Caco-2 (cell line): Measurements from ENCODE around the gene AHCYL2. TPM values are rescaled to one million over a fixed set of nuclear protein-coding genes. Genes with fewer than 3 reads are reported as not detected.

ENCODE experiments used
- BruUV-seq: library from RNA; stranded (reverse); fragments of 400-500 nt; replicated peaks from 2 replicates; lab custom pipeline; 2021; lab: Mats Ljungman, UMichigan
- CTCF ChIA-PET: fragments of 300-600 bp; sonication (Branson Sonifier 250); formaldehyde crosslinking; loops from one replicate; lab custom pipeline; 2022; ENCODE audit warnings: antibody characterized with exemption; lab: Charles Lee
- POLR2A ChIA-PET: fragments of 300-600 bp; sonication (Branson Sonifier 250); formaldehyde crosslinking; loops from one replicate; lab custom pipeline; 2022; ENCODE audit warnings: antibody characterized with exemption; lab: Charles Lee
- DNase-seq, 2 experiments: peaks; one replicate each; pipeline versions ENCODE4 v3.0.0 to v3.0.0-alpha.2; 2020 to 2022
- H3K27me3 ChIP-seq: replicated peaks from 2 replicates; pipeline ENCODE4 v1.6.0; 2011; ENCODE audit warnings: low read length; ENCODE audit not compliant: control insufficient read depth, insufficient read depth
- H3K36me3 ChIP-seq: 2 replicates; pipeline ENCODE4 v1.5.1; 2011; ENCODE audit warnings: low read length; ENCODE audit not compliant: control insufficient read depth, insufficient read depth
- H3K4me1 ChIP-seq: fragments of 250-450 bp; sonication (Bioruptor Pico); 2 replicates; pipeline ENCODE4 v1.5.1; 2020; ENCODE audit warnings: mild to moderate bottlenecking
- H3K4me3 ChIP-seq: 2 replicates; pipeline ENCODE4 v1.5.1; 2011; ENCODE audit warnings: low read depth, mild to moderate bottlenecking, control low read depth, low read length
- H3K9me3 ChIP-seq: fragments of 250-450 bp; sonication (Bioruptor Pico); 2 replicates; pipeline ENCODE4 v1.5.1; 2020; ENCODE audit warnings: mild to moderate bottlenecking, moderate library complexity
- H3K27ac Mint-ChIP-seq: one replicate; pipeline ENCODE4 v1.8.0; 2022; ENCODE audit warnings: mixed read lengths; ENCODE audit not compliant: unreplicated experiment
- H3K27me3 Mint-ChIP-seq: one replicate; pipeline ENCODE4 v1.8.0; 2022; ENCODE audit warnings: mixed read lengths; ENCODE audit not compliant: insufficient read depth, unreplicated experiment
- H3K36me3 Mint-ChIP-seq: one replicate; pipeline ENCODE4 v1.8.0; 2022; ENCODE audit warnings: mild to moderate bottlenecking, mixed read lengths; ENCODE audit not compliant: insufficient read depth, unreplicated experiment
- H3K4me1 Mint-ChIP-seq: one replicate; pipeline ENCODE4 v1.8.0; 2022; ENCODE audit warnings: low read depth, mixed read lengths; ENCODE audit not compliant: unreplicated experiment
- H3K4me3 Mint-ChIP-seq: one replicate; pipeline ENCODE4 v1.8.0; 2022; ENCODE audit warnings: mild to moderate bottlenecking, moderate library complexity, mixed read lengths; ENCODE audit not compliant: unreplicated experiment
- H3K9me3 Mint-ChIP-seq: one replicate; pipeline ENCODE4 v1.8.0; 2022; ENCODE audit warnings: mixed read lengths; ENCODE audit not compliant: unreplicated experiment
- intact Hi-C: fragments of 100-400 bp; cut with micrococcal nuclease; formaldehyde crosslinking; loops from one replicate; pipeline ENCODE4 v1.10.0; 2022; ENCODE audit not compliant: unreplicated experiment
- total RNA-seq: library from RNA; stranded (reverse); gene quantifications from 2 replicates; pipeline ENCODE4 v1.2.3, GENCODE V29; 2022
- TF ChIP-seq, protein P1 (sequence below), 2 experiments: fragments of 200-600 bp in 1 of 2; IDR thresholded peaks; 1 replicate in 1 of 2; 2 replicates in 1 of 2; pipeline versions ENCODE4 v1.5.1 to v1.8.0; 2011 to 2022; ENCODE audit warnings: antibody characterized with exemption in 1 of 2, control low read depth in 1 of 2, inconsistent platforms in 1 of 2, low read depth in 1 of 2, low read length in 1 of 2, mild to moderate bottlenecking in 1 of 2, moderate library complexity in 1 of 2; ENCODE audit not compliant: insufficient read depth in 1 of 2, severe bottlenecking in 1 of 2, unreplicated experiment in 1 of 2

The AHCYL2 gene
- total RNA-seq, 1 experiment from 2014 or later, result 15.8 TPM

DNA sequence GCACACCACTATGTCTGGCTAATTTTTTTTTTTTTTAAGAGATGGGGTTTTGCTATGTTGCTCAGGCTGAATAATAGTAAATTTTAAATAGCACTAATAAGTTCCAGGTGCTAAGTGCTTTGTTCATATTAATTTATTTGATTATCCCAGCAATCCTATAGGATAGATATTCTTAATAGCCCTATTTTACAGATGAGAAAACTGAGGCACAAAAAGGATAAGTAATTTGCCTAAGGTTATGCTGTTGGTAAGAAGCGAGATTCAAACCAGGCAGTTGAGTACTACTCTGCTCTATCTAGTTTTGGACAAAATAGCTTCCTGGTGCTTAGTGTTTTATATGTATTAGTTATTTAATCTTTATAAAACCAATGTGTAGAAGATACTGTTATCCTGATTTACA lies 136.9 kb downstream of the AHCYL2 start:
- Histone ChIP-seq H3K27me3 (no peaks in the 10 kb centered on the region), H3K4me1 (no peaks in the 10 kb centered on the region), H3K4me3 (no peak overlapping the region), H3K36me3 (no peaks in the 10 kb centered on the region), H3K9me3 (no peaks in the 10 kb centered on the region)
- ChIA-PET CTCF (interaction anchor here (1.4 kb wide), 1 partner anchor 19 kb away, joined by 4 read pairs; no protein-coding TSS in a partner anchor), POLR2A (no interaction called here)
- intact Hi-C loops, result loop anchor here (10.0 kb wide), 1 partner anchor 463 kb away; no protein-coding TSS in a partner anchor
- Mint-ChIP-seq H3K4me1 (no peaks in the 10 kb centered on the region), H3K36me3 (no peaks in the 10 kb centered on the region), H3K9me3 (no peaks in the 10 kb centered on the region), H3K27me3 (no peaks in the 10 kb centered on the region), H3K4me3 (no peak overlapping the region), H3K27ac (no peak overlapping the region)
- DNase-seq, result no peak
- BruUV-seq, result no TSS peak
- TF ChIP-seq, protein P1, sequence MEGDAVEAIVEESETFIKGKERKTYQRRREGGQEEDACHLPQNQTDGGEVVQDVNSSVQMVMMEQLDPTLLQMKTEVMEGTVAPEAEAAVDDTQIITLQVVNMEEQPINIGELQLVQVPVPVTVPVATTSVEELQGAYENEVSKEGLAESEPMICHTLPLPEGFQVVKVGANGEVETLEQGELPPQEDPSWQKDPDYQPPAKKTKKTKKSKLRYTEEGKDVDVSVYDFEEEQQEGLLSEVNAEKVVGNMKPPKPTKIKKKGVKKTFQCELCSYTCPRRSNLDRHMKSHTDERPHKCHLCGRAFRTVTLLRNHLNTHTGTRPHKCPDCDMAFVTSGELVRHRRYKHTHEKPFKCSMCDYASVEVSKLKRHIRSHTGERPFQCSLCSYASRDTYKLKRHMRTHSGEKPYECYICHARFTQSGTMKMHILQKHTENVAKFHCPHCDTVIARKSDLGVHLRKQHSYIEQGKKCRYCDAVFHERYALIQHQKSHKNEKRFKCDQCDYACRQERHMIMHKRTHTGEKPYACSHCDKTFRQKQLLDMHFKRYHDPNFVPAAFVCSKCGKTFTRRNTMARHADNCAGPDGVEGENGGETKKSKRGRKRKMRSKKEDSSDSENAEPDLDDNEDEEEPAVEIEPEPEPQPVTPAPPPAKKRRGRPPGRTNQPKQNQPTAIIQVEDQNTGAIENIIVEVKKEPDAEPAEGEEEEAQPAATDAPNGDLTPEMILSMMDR (IDR thresholded peaks at IDR 0.05; ENCODE audit: insufficient read depth in 1 of 2, low read depth in 1 of 2, low read length in 1 of 2, severe bottlenecking in 1 of 2, unreplicated experiment in 1 of 2), result no peak

DNA sequence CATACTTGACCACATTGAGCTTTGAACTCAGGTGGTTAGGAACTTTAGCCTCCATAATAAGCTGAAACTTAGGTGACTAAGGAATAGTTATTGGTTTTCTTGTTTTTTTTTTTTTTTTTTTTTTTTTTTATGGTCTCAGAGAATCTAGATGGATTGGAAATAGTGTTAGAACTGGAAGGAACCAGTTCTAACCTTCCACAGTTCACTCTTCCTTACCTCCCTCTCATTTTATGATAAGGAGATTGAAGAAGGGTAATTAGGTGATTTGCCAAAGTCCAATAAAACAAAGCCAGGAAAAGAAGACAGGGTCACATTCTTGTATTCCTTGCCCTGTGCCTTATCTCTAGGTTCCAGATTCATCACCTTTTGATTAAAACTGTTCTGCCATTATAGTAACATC lies 137.7 kb downstream of the AHCYL2 start:
- peaks cover 6% of the 10 kb centered on the region for H3K4me1 Mint-ChIP-seq
- BruUV-seq, result no TSS peak
- no peaks in the 10 kb centered on the region for H3K27me3 ChIP-seq
- TF ChIP-seq, protein P1 (IDR thresholded peaks at IDR 0.05; ENCODE audit: insufficient read depth in 1 of 2, low read depth in 1 of 2, low read length in 1 of 2, severe bottlenecking in 1 of 2, unreplicated experiment in 1 of 2), result no peak
- POLR2A ChIA-PET, result no interaction called here
- intact Hi-C loops, result loop anchor here (10.0 kb wide), 1 partner anchor 462 kb away; no protein-coding TSS in a partner anchor
- no peaks in the 10 kb centered on the region for H3K36me3 ChIP-seq
- no peaks in the 10 kb centered on the region for H3K9me3 ChIP-seq
- H3K4me1 ChIP-seq, result no peaks in the 10 kb centered on the region
- no peak overlapping the region for H3K4me3 Mint-ChIP-seq
- H3K27me3 Mint-ChIP-seq, result no peaks in the 10 kb centered on the region
- no peak for DNase-seq
- CTCF ChIA-PET, result interaction anchor here (1.2 to 1.4 kb wide), 2 partner anchors 20 to 72 kb away, joined by 4 read pairs; partner anchors contain the start of gene STRIP2
- no peak overlapping the region for H3K27ac Mint-ChIP-seq
- no peaks in the 10 kb centered on the region for H3K9me3 Mint-ChIP-seq
- no peaks in the 10 kb centered on the region for H3K36me3 Mint-ChIP-seq
- H3K4me3 ChIP-seq, result no peak overlapping the region

DNA sequence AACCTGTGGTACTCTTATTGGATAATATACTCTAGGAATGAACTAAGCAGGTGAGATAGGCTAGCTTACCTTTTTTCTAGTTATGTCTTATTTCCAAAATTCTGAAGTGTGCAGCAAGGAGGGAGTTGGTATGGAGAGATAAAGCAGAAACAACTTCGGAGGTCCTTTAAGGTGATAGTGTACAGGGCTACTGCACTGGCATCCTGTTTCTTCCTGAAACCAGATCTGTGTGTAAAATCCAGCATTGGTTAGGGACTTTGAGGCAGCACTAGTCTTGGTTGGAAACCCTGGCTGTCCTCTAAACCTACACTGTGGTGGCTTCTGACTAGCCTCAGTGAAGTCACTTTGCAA lies 142.5 kb downstream of the AHCYL2 start:
- H3K36me3 Mint-ChIP-seq, result no peaks in the 10 kb centered on the region
- H3K9me3 Mint-ChIP-seq, result no peaks in the 10 kb centered on the region
- H3K9me3 ChIP-seq, result no peaks in the 10 kb centered on the region
- no peak overlapping the region for H3K27ac Mint-ChIP-seq
- CTCF ChIA-PET, result interaction anchor here (0.6 to 2.4 kb wide), 20 partner anchors 8 to 587 kb away, joined by 3 to 49 read pairs (median 4); partner anchors contain the start of genes AHCYL2 and STRIP2
- H3K27me3 Mint-ChIP-seq, result no peaks in the 10 kb centered on the region
- H3K4me3 Mint-ChIP-seq, result no peak overlapping the region
- H3K4me1 Mint-ChIP-seq, result peaks cover 13% of the 10 kb centered on the region
- H3K4me1 ChIP-seq, result no peaks in the 10 kb centered on the region
- TF ChIP-seq, protein P1 (IDR thresholded peaks at IDR 0.05; ENCODE audit: insufficient read depth in 1 of 2, low read depth in 1 of 2, low read length in 1 of 2, severe bottlenecking in 1 of 2, unreplicated experiment in 1 of 2), result no peak
- no peak overlapping the region for H3K4me3 ChIP-seq
- BruUV-seq, result no TSS peak
- H3K36me3 ChIP-seq, result no peaks in the 10 kb centered on the region
- POLR2A ChIA-PET, result interaction anchor here (1.4 kb wide), 1 partner anchor 9 kb away, joined by 6 read pairs; no protein-coding TSS in a partner anchor
- intact Hi-C loops, result loop anchor here (1.0 to 10.0 kb wide), 6 partner anchors 67 to 457 kb away; partner anchors contain the start of gene STRIP2
- DNase-seq, result no peak
- no peaks in the 10 kb centered on the region for H3K27me3 ChIP-seq
